ENCODE measurements around the gene UBASH3A.

UBASH3A gene

GRCh38 chr21:42412636-42412933 is 8.9 kb downstream of the UBASH3A start:
- no peak for DNase-seq

- DNase-seq: no peak
Observed at GRCh38 chr21:42413093-42413492, 9.4 kb downstream of the UBASH3A start.

GRCh38 chr21:42413500-42413899 is 9.8 kb downstream of the UBASH3A start:
- no peak for DNase-seq

GRCh38 chr21:42414066-42414465 is 10.4 kb downstream of the UBASH3A start:
- DNase-seq: no peak

- no peak for DNase-seq
Observed at GRCh38 chr21:42414553-42414927, 10.8 kb downstream of the UBASH3A start.

GRCh38 chr21:42414928-42415769 is 11.4 kb downstream of the UBASH3A start:
- peak; percentile 95 for DNase-seq

GRCh38 chr21:42417533-42417932 is 13.8 kb downstream of the UBASH3A start:
- peak; percentile 57 for DNase-seq

GRCh38 chr21:42418886-42419285 is 15.2 kb downstream of the UBASH3A start:
- DNase-seq: no peak

GRCh38 chr21:42419845-42420244 is 16.1 kb downstream of the UBASH3A start:
- DNase-seq: no peak

- no peak for DNase-seq
Observed at GRCh38 chr21:42421018-42421793, 17.5 kb downstream of the UBASH3A start.

- DNase-seq: peak; percentile 63
Observed at GRCh38 chr21:42423197-42423675, 19.5 kb downstream of the UBASH3A start.

- no peak for DNase-seq
Observed at GRCh38 chr21:42423685-42424084, 20.0 kb downstream of the UBASH3A start.

GRCh38 chr21:42424914-42425541 is 21.3 kb downstream of the UBASH3A start:
- DNase-seq: peak; percentile 88

- DNase-seq: peak; percentile 65
Observed at GRCh38 chr21:42425591-42425990, 21.9 kb downstream of the UBASH3A start.

- DNase-seq: no peak
Observed at GRCh38 chr21:42426424-42426823, 22.7 kb downstream of the UBASH3A start.

GRCh38 chr21:42426876-42427480 is 23.3 kb downstream of the UBASH3A start:
- DNase-seq: no peak

- no peak for DNase-seq
Observed at GRCh38 chr21:42427809-42428419, 24.2 kb downstream of the UBASH3A start.

GRCh38 chr21:42429021-42429420 is 25.3 kb downstream of the UBASH3A start:
- DNase-seq: no peak

GRCh38 chr21:42429856-42430255 is 26.2 kb downstream of the UBASH3A start:
- DNase-seq: no peak

- DNase-seq: no peak
Observed at GRCh38 chr21:42430521-42430920, 26.8 kb downstream of the UBASH3A start.

- no peak for DNase-seq
Observed at GRCh38 chr21:42431196-42431595, 27.5 kb downstream of the UBASH3A start.

GRCh38 chr21:42432695-42433094 is 29.0 kb downstream of the UBASH3A start:
- no peak for DNase-seq

Measured in CD4-positive, alpha-beta T cell treated with Interleukin-4 for 4 hours (primary cell).